Naive B cell (primary cell): ENCODE results near the gene PPM1H. TPM values are rescaled to one million over a fixed set of nuclear protein-coding genes. Genes with fewer than 3 reads are reported as not detected.
"Not testable (repeated sequence)": the region's sequence is repeated elsewhere in the genome, so short reads cannot be mapped to it uniquely, and the experiment has no call there.

ENCODE experiments used
- ATAC-seq, 2 donors: fragments of 150-1000 bp; cut with Tn5 transposase; 2 replicates each; pipeline ENCODE4 v1.10.0; 2021; ENCODE audit warnings: low read depth in 2 of 2, mild to moderate bottlenecking in 2 of 2, moderate library complexity in 2 of 2
- DNase-seq: peaks from one replicate; pipeline ENCODE4 v3.0.0; 2022
- H3K27ac Mint-ChIP-seq, 6 donors: one replicate each; pipeline ENCODE4 v1.8.0; 2020 to 2022; ENCODE audit warnings: mild to moderate bottlenecking in 6 of 6, mixed read lengths in 6 of 6, moderate library complexity in 5 of 6, inconsistent platforms in 2 of 6
- H3K27me3 Mint-ChIP-seq, 3 donors: one replicate each; pipeline ENCODE4 v1.8.0; 2021 to 2022; ENCODE audit warnings: mixed read lengths in 3 of 3, mild to moderate bottlenecking in 1 of 3
- H3K36me3 Mint-ChIP-seq, 2 donors: one replicate each; pipeline ENCODE4 v1.8.0; 2020 to 2022; ENCODE audit warnings: mixed read lengths in 2 of 2, inconsistent platforms in 1 of 2, mild to moderate bottlenecking in 1 of 2
- H3K4me1 Mint-ChIP-seq, 3 donors: one replicate each; pipeline ENCODE4 v1.8.0; 2020 to 2022; ENCODE audit warnings: mixed read lengths in 3 of 3, inconsistent platforms in 1 of 3, mild to moderate bottlenecking in 1 of 3, moderate library complexity in 1 of 3
- H3K4me3 Mint-ChIP-seq, 8 donors: one replicate each; pipeline ENCODE4 v1.8.0; 2020 to 2022; ENCODE audit warnings: mild to moderate bottlenecking in 8 of 8, mixed read lengths in 8 of 8, moderate library complexity in 8 of 8, inconsistent platforms in 2 of 8
- H3K9me3 Mint-ChIP-seq, 7 donors: one replicate each; pipeline ENCODE4 v1.8.0; 2020 to 2022; ENCODE audit warnings: mixed read lengths in 7 of 7, mild to moderate bottlenecking in 5 of 7, inconsistent platforms in 2 of 7, moderate library complexity in 1 of 7
- polyA plus RNA-seq, 6 donors: library from polyadenylated mRNA; unstranded; fragments of 300-500 nt; fragmentation: Illumina TruSeq; gene quantifications; one replicate each; pipeline ENCODE4 v1.2.3, GENCODE V29; 2021; ENCODE audit warnings: low read depth in 6 of 6

The PPM1H gene
- polyA plus RNA-seq, 6 donors from 2014 or later, result 0.05 to 0.15 (median 0.12) TPM; not detected in 3

- no peak overlapping the region for H3K27ac Mint-ChIP-seq
- no peaks in the 10 kb centered on the region for H3K36me3 Mint-ChIP-seq
- no peak overlapping the region for H3K4me3 Mint-ChIP-seq
- H3K9me3 Mint-ChIP-seq, result no peaks in the 10 kb centered on the region
- DNase-seq (no peak), ATAC-seq (no peak)
- no peaks in the 10 kb centered on the region for H3K4me1 Mint-ChIP-seq
- H3K27me3 Mint-ChIP-seq, result peaks cover 0 to 5% (median 5%) of the 10 kb centered on the region in 3 donors
These were observed 171.6 kb downstream of the PPM1H start for GRCh38 chr12:62763312-62763711.

GRCh38 chr12:62762645-62763044 lies 172.3 kb downstream of the PPM1H start:
- DNase-seq, result no peak

GRCh38 chr12:62761658-62762057 lies 173.3 kb downstream of the PPM1H start:
- ATAC-seq (no peak), DNase-seq (no peak)
- no peaks in the 10 kb centered on the region for H3K4me1 Mint-ChIP-seq
- H3K27me3 Mint-ChIP-seq, result peaks cover 0 to 5% (median 0%) of the 10 kb centered on the region in 3 donors
- no peak overlapping the region for H3K4me3 Mint-ChIP-seq
- no peak overlapping the region for H3K27ac Mint-ChIP-seq
- no peaks in the 10 kb centered on the region for H3K9me3 Mint-ChIP-seq
- H3K36me3 Mint-ChIP-seq, result no peaks in the 10 kb centered on the region

More at GRCh38 chr12:62762645-62763044, 172.3 kb downstream of the PPM1H start:
- H3K27me3 Mint-ChIP-seq, result peaks cover 0 to 5% (median under 1%) of the 10 kb centered on the region in 3 donors
- no peak overlapping the region for H3K4me3 Mint-ChIP-seq
- H3K4me1 Mint-ChIP-seq, result no peaks in the 10 kb centered on the region
- H3K36me3 Mint-ChIP-seq, result no peaks in the 10 kb centered on the region
- ATAC-seq, result no peak
- H3K27ac Mint-ChIP-seq, result no peak overlapping the region
- no peaks in the 10 kb centered on the region for H3K9me3 Mint-ChIP-seq

- Mint-ChIP-seq H3K4me1 (no peaks in the 10 kb centered on the region), H3K27ac (no peak overlapping the region), H3K4me3 (no peak overlapping the region), H3K36me3 (no peaks in the 10 kb centered on the region), H3K9me3 (no peaks in the 10 kb centered on the region), H3K27me3 (peaks cover 0 to 5% (median 0%) of the 10 kb centered on the region in 3 donors)
- no peak for ATAC-seq
- no peak for DNase-seq
These were observed 174.2 kb downstream of the PPM1H start for GRCh38 chr12:62760779-62761178.

- not testable (repeated sequence) for ATAC-seq, H3K36me3 Mint-ChIP-seq, H3K9me3 Mint-ChIP-seq, H3K4me1 Mint-ChIP-seq, H3K27me3 Mint-ChIP-seq, H3K4me3 Mint-ChIP-seq, DNase-seq
- peak overlapping the region in 1 of 6 donors; percentile 59 for H3K27ac Mint-ChIP-seq
These were observed 174.6 kb downstream of the PPM1H start for GRCh38 chr12:62760341-62760740.

GRCh38 chr12:62758216-62758615 lies 176.7 kb downstream of the PPM1H start:
- DNase-seq, result no peak
- no peak for ATAC-seq
- no peaks in the 10 kb centered on the region for H3K4me1 Mint-ChIP-seq
- no peak overlapping the region for H3K27ac Mint-ChIP-seq
- H3K9me3 Mint-ChIP-seq, result no peaks in the 10 kb centered on the region
- H3K4me3 Mint-ChIP-seq, result no peak overlapping the region
- H3K36me3 Mint-ChIP-seq, result no peaks in the 10 kb centered on the region
- peaks cover 0 to 13% (median 5%) of the 10 kb centered on the region in 3 donors for H3K27me3 Mint-ChIP-seq

GRCh38 chr12:62757048-62757447 lies 177.9 kb downstream of the PPM1H start:
- ATAC-seq (no peak), DNase-seq (no peak)
- H3K4me3 Mint-ChIP-seq, result no peak overlapping the region
- no peaks in the 10 kb centered on the region for H3K9me3 Mint-ChIP-seq
- no peaks in the 10 kb centered on the region for H3K36me3 Mint-ChIP-seq
- peaks cover 5 to 13% (median 8%) of the 10 kb centered on the region in 3 donors for H3K27me3 Mint-ChIP-seq
- H3K27ac Mint-ChIP-seq, result no peak overlapping the region
- no peaks in the 10 kb centered on the region for H3K4me1 Mint-ChIP-seq

- Mint-ChIP-seq H3K36me3 (no peaks in the 10 kb centered on the region), H3K27ac (no peak overlapping the region), H3K27me3 (peaks cover 5 to 9% (median 8%) of the 10 kb centered on the region in 3 donors), H3K9me3 (no peaks in the 10 kb centered on the region), H3K4me3 (no peak overlapping the region), H3K4me1 (no peaks in the 10 kb centered on the region)
- DNase-seq (no peak), ATAC-seq (no peak)
These were observed 180.2 kb downstream of the PPM1H start for GRCh38 chr12:62754706-62755105.

GRCh38 chr12:62751810-62752155 lies 183.2 kb downstream of the PPM1H start:
- H3K27me3 Mint-ChIP-seq, result peaks cover 5 to 8% (median 8%) of the 10 kb centered on the region in 3 donors
- DNase-seq (no peak), ATAC-seq (no peak)
- peak overlapping the region in 2 of 6 donors; percentile 44 to 79 for H3K27ac Mint-ChIP-seq
- H3K9me3 Mint-ChIP-seq, result no peaks in the 10 kb centered on the region
- no peak overlapping the region for H3K4me3 Mint-ChIP-seq
- H3K36me3 Mint-ChIP-seq, result no peaks in the 10 kb centered on the region
- no peaks in the 10 kb centered on the region for H3K4me1 Mint-ChIP-seq

- Mint-ChIP-seq H3K27me3 (peaks cover 5 to 8% (median 8%) of the 10 kb centered on the region in 3 donors), H3K36me3 (no peaks in the 10 kb centered on the region), H3K9me3 (no peaks in the 10 kb centered on the region), H3K4me3 (no peak overlapping the region), H3K27ac (peak overlapping the region in 2 of 6 donors; percentile 44 to 79), H3K4me1 (no peaks in the 10 kb centered on the region)
- no peak for DNase-seq
- no peak for ATAC-seq
These were observed 183.8 kb downstream of the PPM1H start for GRCh38 chr12:62750941-62751809.

GRCh38 chr12:62749586-62749985 lies 185.4 kb downstream of the PPM1H start:
- DNase-seq (no peak), ATAC-seq (no peak)
- Mint-ChIP-seq H3K4me1 (peaks cover 0 to 2% (median 0%) of the 10 kb centered on the region in 3 donors), H3K4me3 (no peak overlapping the region), H3K27me3 (peaks cover 5 to 8% (median 6%) of the 10 kb centered on the region in 3 donors), H3K9me3 (peaks cover 0 to 2% (median 0%) of the 10 kb centered on the region in 7 donors), H3K27ac (no peak overlapping the region), H3K36me3 (no peaks in the 10 kb centered on the region)

GRCh38 chr12:62748941-62749468 lies 185.9 kb downstream of the PPM1H start:
- peaks cover under 1 to 8% (median 4%) of the 10 kb centered on the region in 3 donors for H3K27me3 Mint-ChIP-seq
- no peak overlapping the region for H3K27ac Mint-ChIP-seq
- H3K4me1 Mint-ChIP-seq, result peaks cover 0 to 4% (median 0%) of the 10 kb centered on the region in 3 donors
- no peak for ATAC-seq
- no peak overlapping the region for H3K4me3 Mint-ChIP-seq
- no peaks in the 10 kb centered on the region for H3K36me3 Mint-ChIP-seq
- no peak for DNase-seq
- H3K9me3 Mint-ChIP-seq, result peaks cover 0 to 2% (median 0%) of the 10 kb centered on the region in 7 donors

- H3K36me3 Mint-ChIP-seq, result no peaks in the 10 kb centered on the region
- peak overlapping the region in 1 of 6 donors; percentile 16 for H3K27ac Mint-ChIP-seq
- H3K27me3 Mint-ChIP-seq, result no peaks in the 10 kb centered on the region
- peaks cover 0 to 2% (median 0%) of the 10 kb centered on the region in 7 donors for H3K9me3 Mint-ChIP-seq
- ATAC-seq (no peak), DNase-seq (no peak)
- peaks cover 0 to 4% (median 0%) of the 10 kb centered on the region in 3 donors for H3K4me1 Mint-ChIP-seq
- no peak overlapping the region for H3K4me3 Mint-ChIP-seq
These were observed 190.4 kb downstream of the PPM1H start for GRCh38 chr12:62744551-62744950.
